Erythroblast (primary cell): ENCODE measurements around the gene MME.
"Not testable (repeated sequence)": the region's sequence is repeated elsewhere in the genome, so short reads cannot be mapped to it uniquely, and the experiment has no call there.

Experiments used
- DNase-seq, 2 experiments: peaks; one replicate each; lab custom pipeline; 2025; lab: John Stamatoyannopoulos, UW
- GATA1 ChIP-seq: IDR thresholded peaks from 2 replicates; pipeline ENCODE4 v1.6.1; 2011; ENCODE audit warnings: low read depth, mild to moderate bottlenecking, control low read depth, low read length, moderate library complexity
- POLR2A ChIP-seq: IDR thresholded peaks from 2 replicates; pipeline ENCODE4 v1.6.1; 2011; ENCODE audit warnings: mild to moderate bottlenecking, low read length

MME gene

GRCh38 chr3:155101398-155101797, 21.3 kb downstream of the MME start:
- no peak for TF ChIP-seq POLR2A
- TF ChIP-seq GATA1 = no peak
- DNase-seq = no peak

DNA sequence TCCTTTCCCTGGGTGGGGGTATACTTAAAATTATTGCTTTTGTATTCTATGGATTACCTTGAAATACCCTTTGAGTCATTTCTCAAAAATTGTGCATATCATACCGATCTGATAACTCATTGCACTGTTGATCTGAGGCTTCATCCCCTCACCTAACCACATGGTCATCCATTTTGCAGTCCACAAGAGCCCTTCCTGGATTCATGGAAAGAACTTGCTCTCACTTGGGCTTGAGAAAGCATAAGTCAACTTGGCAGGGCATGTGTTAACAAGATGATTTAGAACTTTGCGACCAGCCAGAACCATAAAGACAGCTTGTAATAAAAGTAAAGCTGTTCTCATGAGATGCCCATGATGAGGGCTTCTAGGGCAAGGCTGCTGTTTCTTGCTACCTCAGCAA, 22.2 kb downstream of the MME start:
- DNase-seq = no peak
- TF ChIP-seq GATA1 = no peak
- no peak for TF ChIP-seq POLR2A

DNA sequence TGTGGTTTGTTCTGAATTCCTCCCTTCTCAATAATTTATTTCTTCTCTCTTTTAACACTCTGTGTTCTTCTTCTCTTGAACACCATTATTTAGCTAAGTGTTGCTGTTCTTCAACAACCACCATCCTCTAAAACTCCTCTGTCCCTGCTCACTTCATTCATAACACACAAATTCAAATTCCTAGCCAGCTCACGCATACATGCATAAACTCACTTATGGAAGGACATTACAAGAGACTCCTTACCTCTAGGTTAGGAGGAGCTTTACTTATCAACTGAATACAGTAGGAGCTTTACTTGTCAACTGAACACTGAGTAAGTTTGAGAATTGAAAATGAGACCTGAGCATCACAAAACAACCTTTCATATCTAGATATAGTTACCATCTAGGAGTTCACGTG, 23.6 kb downstream of the MME start:
- TF ChIP-seq GATA1 (no peak), POLR2A (no peak)

GRCh38 chr3:155106119-155106518, 26.0 kb downstream of the MME start:
- TF ChIP-seq POLR2A = no peak
- no peak for DNase-seq

More for the DNA sequence above, 23.6 kb downstream of the MME start:
- no peak for DNase-seq

DNA sequence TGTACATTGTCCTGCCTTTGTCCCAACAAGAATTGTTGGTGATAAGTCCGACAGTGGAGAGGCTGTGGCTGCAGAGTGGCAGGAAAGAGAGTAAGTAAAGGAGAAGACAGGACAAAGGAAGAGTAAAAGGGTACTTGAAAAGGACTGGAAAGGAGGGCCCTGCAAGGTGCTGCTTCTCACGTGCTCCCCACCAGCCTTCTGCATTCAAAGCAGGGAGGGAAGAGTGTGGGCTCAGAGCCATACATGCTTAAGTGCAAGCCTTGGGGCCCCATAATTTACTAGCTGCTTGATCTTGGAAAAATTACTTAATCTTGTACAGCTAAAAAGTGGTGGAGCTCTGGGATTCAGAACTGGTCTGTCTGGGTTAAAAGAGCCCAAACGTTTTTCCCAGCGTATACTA, 29.9 kb downstream of the MME start:
- TF ChIP-seq POLR2A (no peak), GATA1 (no peak)
- no peak for DNase-seq

- DNase-seq = no peak
- TF ChIP-seq POLR2A = no peak
- no peak for TF ChIP-seq GATA1
Observed at GRCh38 chr3:155110996-155111901, 31.1 kb downstream of the MME start.

DNA sequence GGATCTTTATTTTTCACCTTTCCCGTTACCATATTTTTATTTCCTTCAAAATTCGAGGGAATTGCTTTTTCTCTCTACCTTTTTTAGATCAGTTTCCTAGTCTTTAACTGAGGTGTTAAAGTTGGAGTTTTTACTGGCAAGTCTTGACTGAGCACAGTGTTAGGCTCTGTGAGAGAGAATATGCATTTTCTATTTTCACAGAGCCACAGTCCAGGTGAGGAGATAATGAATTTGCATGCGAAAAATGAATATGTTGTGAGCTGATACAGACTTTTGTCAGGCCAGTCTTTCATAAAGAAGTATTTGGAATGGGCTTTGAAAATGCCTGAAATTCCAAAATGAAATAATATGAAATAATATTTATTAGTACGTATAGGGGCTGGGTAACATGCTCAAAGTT, 31.9 kb downstream of the MME start:
- no peak for DNase-seq
- TF ChIP-seq POLR2A = no peak
- no peak for TF ChIP-seq GATA1

- TF ChIP-seq GATA1 = no peak
- no peak for TF ChIP-seq POLR2A
- DNase-seq = no peak
Observed at GRCh38 chr3:155112661-155113389, 32.7 kb downstream of the MME start.

GRCh38 chr3:155124745-155125144, 44.6 kb downstream of the MME start:
- DNase-seq = not testable (repeated sequence)

DNA sequence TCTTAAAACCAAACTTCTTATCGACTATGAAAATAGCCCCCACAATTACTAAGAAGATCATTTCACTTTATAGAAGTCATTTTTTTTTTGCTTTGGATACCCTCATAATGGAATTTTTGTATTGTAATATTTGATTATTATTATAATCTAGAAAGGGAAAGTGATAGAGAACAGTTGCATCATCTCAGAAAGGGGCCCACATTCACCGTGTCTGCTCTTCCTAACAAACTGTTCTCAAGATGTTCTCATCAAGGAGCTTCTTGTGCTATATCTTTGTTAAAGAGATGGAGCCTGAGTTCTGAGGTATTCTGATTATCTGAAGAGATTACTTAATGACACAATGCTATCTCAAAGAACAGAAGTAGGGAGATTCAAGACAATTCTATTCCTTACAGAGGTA, 49.3 kb downstream of the MME start:
- no peak for TF ChIP-seq POLR2A
- TF ChIP-seq GATA1 = no peak

DNA sequence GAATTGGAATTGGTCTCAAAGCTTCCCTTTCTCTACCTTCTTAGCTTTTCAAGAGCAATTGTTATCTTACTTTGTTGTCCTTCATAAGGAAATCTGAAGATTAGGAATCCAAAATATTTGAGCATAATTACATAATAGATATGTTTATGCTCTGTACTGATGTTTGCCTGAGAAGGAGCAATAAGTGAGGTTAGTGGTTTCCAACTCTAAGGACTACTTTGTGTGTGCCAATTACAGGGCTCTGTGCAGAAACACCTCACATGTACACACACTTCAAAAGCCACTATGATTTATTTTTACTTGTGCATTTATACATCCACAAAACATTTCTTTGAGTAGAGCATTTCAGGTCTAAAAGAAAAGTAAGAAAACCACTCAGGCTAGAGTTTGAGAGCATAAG, 49.9 kb downstream of the MME start:
- no peak for TF ChIP-seq POLR2A
- no peak for TF ChIP-seq GATA1
- DNase-seq = peak in 1 of 2 experiments; percentile 4

More for the DNA sequence above, 49.3 kb downstream of the MME start:
- DNase-seq = no peak

DNA sequence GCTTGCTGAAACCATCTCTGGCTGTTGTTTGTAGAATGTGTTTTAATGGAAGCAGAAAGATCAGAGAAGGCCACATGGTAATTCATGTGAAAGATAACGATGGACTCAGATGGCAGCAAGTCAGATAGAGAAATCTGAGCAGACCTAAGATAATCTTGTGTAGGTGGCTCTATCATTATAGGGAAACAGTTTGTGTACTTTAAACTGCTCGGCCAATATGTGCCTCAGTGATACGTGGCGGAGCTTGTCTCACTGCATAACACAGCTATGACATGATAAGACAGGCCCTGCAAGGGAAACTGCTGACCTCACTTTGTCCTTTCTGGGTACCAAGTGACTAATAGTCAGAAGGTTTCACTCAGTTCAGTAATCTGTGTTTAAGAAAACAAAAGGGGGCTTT, 51.0 kb downstream of the MME start:
- peak; percentile 67 to 87 for DNase-seq
- no peak for TF ChIP-seq POLR2A
- TF ChIP-seq GATA1 = no peak

DNA sequence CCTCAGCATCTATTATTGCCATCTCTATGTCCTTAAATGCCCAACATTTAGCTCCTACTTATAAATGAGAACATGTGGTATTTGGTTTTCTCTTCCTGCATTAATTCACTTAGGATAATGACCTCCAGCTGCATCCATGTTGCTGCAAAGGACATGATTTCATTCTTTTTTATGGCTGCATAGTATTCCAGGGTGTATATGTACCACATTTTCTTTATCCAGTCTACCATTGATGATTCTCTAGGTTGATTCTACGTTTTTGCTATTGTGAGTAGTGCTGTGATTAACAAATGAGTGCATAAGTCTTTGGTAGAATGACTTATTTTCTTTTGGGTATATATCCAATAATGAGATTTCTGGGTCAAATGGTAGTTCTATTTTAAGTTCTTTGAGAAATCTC, 54.2 kb downstream of the MME start:
- not testable (repeated sequence) for DNase-seq

DNA sequence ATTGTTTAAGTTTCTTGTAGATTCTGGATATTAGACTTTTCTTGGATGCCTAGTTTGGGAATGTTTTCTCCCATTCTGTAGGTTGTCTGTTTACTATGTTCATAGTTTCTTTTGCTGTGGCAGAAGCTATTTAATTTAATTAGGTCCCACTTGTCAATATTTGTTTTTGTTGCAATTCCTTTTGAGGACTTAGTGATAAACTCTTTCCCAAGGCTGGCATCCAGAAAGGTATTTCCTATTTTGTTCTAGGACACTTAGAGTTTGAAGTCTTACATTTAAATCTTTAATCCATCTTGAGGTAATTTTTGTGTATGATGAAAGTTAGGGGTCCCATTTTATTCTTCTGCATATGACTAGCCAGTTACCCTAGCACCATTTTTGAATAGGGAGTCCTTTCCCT, 54.9 kb downstream of the MME start:
- DNase-seq = no peak
- TF ChIP-seq GATA1 (no peak), POLR2A (no peak)

DNA sequence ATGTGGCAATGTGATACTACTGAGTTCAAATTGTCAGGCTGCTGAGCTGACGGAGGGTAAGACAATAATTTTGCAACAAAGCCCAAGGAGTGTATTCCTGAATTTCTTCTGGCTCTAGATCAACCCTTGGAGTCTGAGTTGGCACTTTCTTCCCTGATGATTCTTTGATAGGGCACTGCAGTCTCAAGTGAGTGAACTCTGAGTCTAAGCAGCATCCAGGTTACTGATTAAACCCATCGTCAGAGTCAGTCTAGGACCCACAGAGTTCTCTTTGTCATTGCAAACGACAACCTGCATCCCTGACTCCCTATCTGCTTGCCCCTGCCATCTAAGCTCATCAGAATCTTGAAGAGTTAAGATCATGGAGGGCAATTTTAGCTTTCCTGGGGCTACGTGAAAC, 58.6 kb downstream of the MME start:
- TF ChIP-seq POLR2A (no peak), GATA1 (no peak)
- no peak for DNase-seq

DNA sequence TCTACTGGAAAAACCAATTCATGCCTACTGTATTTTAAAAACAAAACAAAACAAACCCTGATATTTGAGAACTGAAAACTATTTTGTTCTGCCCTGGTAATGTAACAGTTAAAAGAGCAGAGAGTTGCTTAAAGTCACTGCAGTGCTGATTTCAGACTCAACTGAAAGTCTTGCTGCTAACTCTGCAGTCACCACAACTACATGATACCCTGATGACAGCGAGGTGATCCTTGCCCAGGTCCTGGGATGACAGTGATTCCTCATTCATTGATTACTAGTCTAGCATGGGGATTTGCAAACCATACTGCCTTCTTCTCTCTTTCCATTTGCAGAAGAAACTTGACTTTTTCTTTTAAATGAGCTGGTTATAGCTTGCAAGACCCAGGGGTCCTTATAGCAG, 67.5 kb downstream of the MME start:
- DNase-seq = no peak

More for the DNA sequence above, 67.5 kb downstream of the MME start:
- no peak for TF ChIP-seq GATA1
- no peak for TF ChIP-seq POLR2A
